MM.1S (cell line): Measurements from ENCODE around the gene FAM81A.

Experiments
- DNase-seq: peaks from one replicate; pipeline ENCODE4 v3.0.0-alpha.2; 2015
- H2AFZ ChIP-seq: fragments of 300-600 bp; sonication (generic); 2 replicates; pipeline ENCODE4 v1.6.0; 2016; ENCODE audit warnings: antibody characterized with exemption, low read length
- H3F3A ChIP-seq: fragments of 300-600 bp; sonication (generic); 2 replicates; pipeline ENCODE4 v1.6.1; 2016; ENCODE audit warnings: mild to moderate bottlenecking, antibody characterized with exemption, low read length, moderate library complexity, mixed read lengths; ENCODE audit not compliant: insufficient read depth
- H3K27ac ChIP-seq: fragments of 300-600 bp; sonication (generic); 2 replicates; pipeline ENCODE4 v1.5.1; 2016; ENCODE audit warnings: mild to moderate bottlenecking, low read length
- H3K27me3 ChIP-seq: fragments of 300-600 bp; sonication (generic); replicated peaks from 2 replicates; pipeline ENCODE4 v1.6.0; 2016; ENCODE audit warnings: low read length; ENCODE audit not compliant: insufficient read depth
- H3K36me3 ChIP-seq: fragments of 300-600 bp; sonication (generic); replicated peaks from 2 replicates; pipeline ENCODE4 v1.6.1; 2016; ENCODE audit warnings: mild to moderate bottlenecking, low read length, mixed read lengths; ENCODE audit not compliant: insufficient read depth
- H3K4me1 ChIP-seq: fragments of 300-600 bp; sonication (generic); 2 replicates; pipeline ENCODE4 v1.6.1; 2016; ENCODE audit warnings: low read length, mixed read lengths
- H3K4me2 ChIP-seq: fragments of 300-600 bp; sonication (generic); 2 replicates; pipeline ENCODE4 v1.6.0; 2016; ENCODE audit warnings: low read depth, low read length
- H3K4me3 ChIP-seq: fragments of 300-600 bp; sonication (generic); 2 replicates; pipeline ENCODE4 v1.5.1; 2016; ENCODE audit warnings: low read length, mixed read lengths
- H3K79me2 ChIP-seq: fragments of 300-600 bp; sonication (generic); 2 replicates; pipeline ENCODE4 v1.6.1; 2016; ENCODE audit warnings: mixed run types, low read length, mixed read lengths
- H3K9ac ChIP-seq: fragments of 300-600 bp; sonication (generic); 2 replicates; pipeline ENCODE4 v1.6.1; 2016; ENCODE audit warnings: low read length, mixed read lengths
- H3K9me2 ChIP-seq: fragments of 300-600 bp; sonication (generic); replicated peaks from 2 replicates; pipeline ENCODE4 v1.6.1; 2016; ENCODE audit warnings: mild to moderate bottlenecking, low read length, mixed read lengths; ENCODE audit not compliant: insufficient read depth
- H3K9me3 ChIP-seq: fragments of 300-600 bp; sonication (generic); replicated peaks from 2 replicates; pipeline ENCODE4 v1.6.1; 2016; ENCODE audit warnings: mild to moderate bottlenecking, low read length, mixed read lengths; ENCODE audit not compliant: insufficient read depth
- H4K20me1 ChIP-seq: fragments of 300-600 bp; sonication (generic); 2 replicates; pipeline ENCODE4 v1.6.1; 2016; ENCODE audit warnings: mild to moderate bottlenecking, low read length, moderate library complexity, mixed read lengths; ENCODE audit not compliant: insufficient read depth
- CTCF ChIP-seq: fragments of 300-600 bp; sonication (generic); IDR thresholded peaks from 2 replicates; pipeline ENCODE4 v1.5.1; 2016; ENCODE audit warnings: antibody characterized with exemption, low read length, mixed read lengths
- EZH2 ChIP-seq: fragments of 300-600 bp; sonication (generic); optimal IDR thresholded peaks from 2 replicates; pipeline ENCODE3; 2017; ENCODE audit warnings: low read depth, mild to moderate bottlenecking, antibody characterized with exemption, low read length, mixed read lengths
- EZH2phosphoT487 ChIP-seq: fragments of 300-600 bp; sonication (generic); IDR thresholded peaks from 2 replicates; pipeline ENCODE4 v1.6.1; 2018; ENCODE audit warnings: antibody characterized with exemption, low read length

Gene FAM81A

GRCh38 chr15:59394166-59394661, 43.8 kb upstream of the FAM81A start:
- Histone ChIP-seq H3K9ac (no peak overlapping the region), H3K27me3 (no peaks in the 10 kb centered on the region), H3K4me1 (peaks cover 1% of the 10 kb centered on the region; the same call in 1 of the 2 replicates), H3K4me3 (no peak overlapping the region), H4K20me1 (no peaks in the 10 kb centered on the region), H3K36me3 (no peaks in the 10 kb centered on the region), H3F3A (no peaks in the 10 kb centered on the region), H3K27ac (no peak overlapping the region), H3K9me3 (no peaks in the 10 kb centered on the region), H3K4me2 (no peak overlapping the region), H2AFZ (no peak overlapping the region), H3K9me2 (no peaks in the 10 kb centered on the region), H3K79me2 (no peaks in the 10 kb centered on the region)
- no peak for TF ChIP-seq EZH2phosphoT487
- no peak for TF ChIP-seq CTCF
- no peak for TF ChIP-seq EZH2
- no peak for DNase-seq

- Histone ChIP-seq H3K9me2 (no peaks in the 10 kb centered on the region), H3K4me2 (no peak overlapping the region), H3K9ac (no peak overlapping the region), H3K9me3 (no peaks in the 10 kb centered on the region), H3K27me3 (no peaks in the 10 kb centered on the region), H3K27ac (no peak overlapping the region), H3F3A (no peaks in the 10 kb centered on the region), H3K4me3 (no peak overlapping the region), H4K20me1 (no peaks in the 10 kb centered on the region), H3K79me2 (no peaks in the 10 kb centered on the region), H3K36me3 (no peaks in the 10 kb centered on the region), H2AFZ (no peak overlapping the region), H3K4me1 (peaks cover 3% of the 10 kb centered on the region; the same call in 1 of the 2 replicates)
- TF ChIP-seq EZH2phosphoT487, result no peak
- no peak for TF ChIP-seq CTCF
- TF ChIP-seq EZH2, result no peak
- DNase-seq, result no peak
Measured at GRCh38 chr15:59396211-59396610, 41.8 kb upstream of the FAM81A start.

GRCh38 chr15:59396679-59397078, 41.3 kb upstream of the FAM81A start:
- H3K9ac ChIP-seq, result no peak overlapping the region
- peaks cover 3% of the 10 kb centered on the region; the same call in 1 of the 2 replicates for H3K4me1 ChIP-seq
- no peak for TF ChIP-seq EZH2
- TF ChIP-seq CTCF, result no peak
- no peak for TF ChIP-seq EZH2phosphoT487
- no peak overlapping the region for H3K4me2 ChIP-seq
- no peaks in the 10 kb centered on the region for H3K79me2 ChIP-seq
- no peaks in the 10 kb centered on the region for H4K20me1 ChIP-seq
- H2AFZ ChIP-seq, result no peak overlapping the region
- H3K27me3 ChIP-seq, result no peaks in the 10 kb centered on the region
- no peaks in the 10 kb centered on the region for H3K36me3 ChIP-seq
- H3K27ac ChIP-seq, result no peak overlapping the region
- no peaks in the 10 kb centered on the region for H3F3A ChIP-seq
- H3K4me3 ChIP-seq, result no peak overlapping the region
- H3K9me3 ChIP-seq, result no peaks in the 10 kb centered on the region
- no peaks in the 10 kb centered on the region for H3K9me2 ChIP-seq
- no peak for DNase-seq
